Measurements from ENCODE around the gene ITCH.
"Not testable (repeated sequence)": the region's sequence is repeated elsewhere in the genome, so short reads cannot be mapped to it uniquely, and the experiment has no call there.

ITCH gene

DNA sequence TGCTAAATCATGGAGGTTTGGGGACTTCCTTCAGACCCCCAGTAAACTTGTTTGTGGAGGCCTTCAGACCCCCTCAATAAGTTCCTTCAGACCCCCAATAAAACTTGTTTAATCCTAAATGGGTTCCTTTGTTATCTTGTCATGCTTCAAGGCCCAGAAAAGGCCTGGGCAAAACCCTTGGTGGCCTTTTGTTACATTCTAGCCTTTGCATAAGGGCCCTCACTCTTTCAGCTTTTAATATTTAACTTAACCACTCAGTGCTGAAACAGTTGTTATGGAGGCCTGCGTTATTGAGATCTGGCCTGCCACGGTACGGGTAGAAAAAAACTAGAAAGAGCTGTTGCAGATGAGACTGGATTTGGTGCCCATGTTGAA is 148.8 kb downstream of the ITCH start:
- no peak for DNase-seq

DNA sequence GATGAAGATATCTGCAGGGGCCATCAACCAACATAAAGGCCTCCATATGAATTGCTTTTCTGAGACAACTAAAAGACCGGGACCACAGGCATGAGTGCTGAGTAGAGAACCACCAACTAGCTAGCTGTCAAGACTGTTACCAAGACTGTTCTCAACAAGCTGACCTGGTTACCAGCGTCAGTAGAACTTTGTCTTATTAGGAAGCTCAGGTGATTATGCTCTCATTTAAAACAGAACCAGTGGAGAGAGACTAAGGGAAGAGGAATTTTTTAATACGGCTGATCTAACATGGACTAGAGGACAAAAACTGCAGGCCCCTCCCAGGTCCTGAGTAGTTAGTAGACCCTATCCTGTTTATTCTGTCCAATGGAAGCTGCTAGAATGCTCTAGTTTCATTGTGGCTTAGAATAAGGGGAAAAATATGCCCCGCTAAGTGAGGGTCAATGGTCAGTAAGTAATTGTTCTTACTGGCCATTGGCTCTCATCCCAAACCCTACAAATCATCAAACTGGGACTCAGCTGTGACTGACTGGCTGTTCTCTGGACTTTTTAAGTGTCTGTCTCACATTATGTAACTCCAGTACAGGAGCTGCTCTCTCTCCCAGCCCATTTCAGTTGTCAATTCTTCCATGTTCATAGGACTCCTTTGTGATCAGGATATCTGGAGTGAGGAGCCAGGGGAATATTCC is 149.3 kb downstream of the ITCH start:
- DNase-seq = peak; percentile 23

DNA sequence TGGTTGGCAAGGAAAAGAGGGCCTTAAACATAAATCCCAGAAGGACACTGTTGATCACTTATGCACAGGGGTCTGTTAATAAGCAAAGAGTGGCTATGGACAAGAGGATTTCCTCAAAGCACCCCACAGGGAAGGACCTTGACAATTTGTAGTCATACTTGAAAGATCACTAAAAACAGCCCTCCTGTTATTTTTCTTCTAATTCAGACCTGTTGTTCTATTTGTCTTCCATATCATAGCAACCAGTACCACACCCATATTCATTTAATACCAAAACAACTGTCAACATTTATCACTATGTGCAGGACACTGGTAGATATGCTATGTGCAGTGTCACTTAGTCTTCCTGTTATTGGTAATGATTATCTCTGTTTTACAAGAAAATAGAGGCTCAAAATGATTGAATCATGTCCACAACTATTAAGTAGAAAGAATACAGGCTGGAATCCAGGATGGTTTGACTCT is 149.9 kb downstream of the ITCH start:
- no peak for DNase-seq

DNA sequence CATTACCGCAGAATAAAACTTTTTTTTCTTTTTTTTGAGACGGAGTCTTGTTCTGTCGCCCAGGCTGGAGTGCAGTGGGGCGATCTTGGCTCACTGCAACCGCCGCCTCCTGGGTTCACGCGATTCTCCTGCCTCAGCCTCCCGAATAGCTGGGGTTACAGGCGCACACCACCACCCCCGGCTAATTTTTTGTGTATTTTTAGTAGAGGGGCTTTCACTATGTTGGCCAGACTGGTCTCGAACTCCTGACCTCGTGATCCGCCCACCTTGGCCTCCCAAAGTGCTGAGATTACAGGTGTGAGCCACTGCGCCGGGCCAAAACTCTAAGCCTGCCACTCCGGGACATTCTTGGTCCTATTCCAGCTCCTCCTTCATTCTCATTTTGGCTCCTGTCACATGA is 151.0 kb downstream of the ITCH start:
- not testable (repeated sequence) for DNase-seq

DNA sequence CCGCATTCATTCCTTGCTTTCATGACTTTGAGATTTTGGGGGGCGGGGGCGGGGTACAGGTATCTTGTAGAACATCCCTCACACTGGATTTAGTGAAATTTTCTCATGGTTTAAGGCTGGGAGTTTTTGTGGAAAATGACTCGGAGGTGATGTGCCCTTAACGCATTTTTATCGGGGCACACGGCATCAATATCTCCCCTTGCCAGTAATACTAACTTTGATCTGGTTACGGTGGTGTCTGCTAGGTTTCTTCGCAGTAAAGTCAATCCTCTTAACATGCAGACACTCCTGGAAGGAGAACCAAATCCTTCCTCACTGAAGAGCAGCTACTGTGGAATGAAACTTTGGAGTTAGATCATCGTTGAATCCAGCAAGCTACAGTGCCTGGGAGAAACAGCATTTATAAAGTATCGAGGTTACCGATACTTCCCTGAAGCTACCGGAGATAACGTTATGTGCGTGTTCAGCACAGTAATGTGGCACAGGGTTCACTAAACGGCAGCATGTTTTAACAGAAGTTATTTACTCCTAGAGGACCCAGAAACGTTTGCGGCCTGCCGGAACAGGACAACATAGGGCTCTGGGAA is 151.9 kb downstream of the ITCH start:
- DNase-seq = no peak

DNA sequence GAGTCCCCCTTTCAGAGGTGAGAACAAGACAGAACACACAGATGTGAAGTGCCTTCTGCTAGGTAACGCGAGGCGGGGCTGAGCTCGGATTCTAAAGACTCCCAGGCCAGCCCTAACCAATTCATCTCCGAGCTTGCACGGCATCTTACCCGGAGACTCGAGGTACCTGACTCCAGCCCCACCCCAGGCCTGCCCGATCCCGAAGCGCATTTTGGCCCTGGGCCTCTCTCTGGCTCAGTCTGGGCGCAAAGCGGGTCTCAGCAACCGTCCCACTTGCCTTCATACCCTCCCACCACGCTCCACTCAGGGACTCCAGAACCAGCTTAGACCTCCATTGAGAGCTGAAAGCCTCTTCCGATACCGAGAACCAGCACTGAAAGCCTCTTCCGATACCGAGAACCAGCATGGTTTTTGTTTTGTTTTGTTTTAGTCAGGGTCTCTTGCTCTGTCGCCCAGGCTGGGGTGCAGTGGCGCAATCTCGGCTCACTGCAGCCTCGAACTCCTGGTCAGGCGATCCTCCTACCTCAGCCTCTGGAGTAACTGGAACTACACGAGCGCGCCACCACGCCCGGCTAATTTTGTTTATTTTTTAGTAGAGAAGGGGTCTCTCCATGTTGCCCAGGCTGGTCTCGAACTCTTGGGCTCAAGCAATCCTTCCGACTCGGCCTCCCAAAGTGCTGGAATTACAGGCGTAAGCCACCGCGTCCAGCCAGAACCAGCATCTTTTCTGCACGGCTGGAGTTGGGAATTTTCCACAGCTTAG is 152.6 kb downstream of the ITCH start:
- DNase-seq = peak; percentile 74

DNA sequence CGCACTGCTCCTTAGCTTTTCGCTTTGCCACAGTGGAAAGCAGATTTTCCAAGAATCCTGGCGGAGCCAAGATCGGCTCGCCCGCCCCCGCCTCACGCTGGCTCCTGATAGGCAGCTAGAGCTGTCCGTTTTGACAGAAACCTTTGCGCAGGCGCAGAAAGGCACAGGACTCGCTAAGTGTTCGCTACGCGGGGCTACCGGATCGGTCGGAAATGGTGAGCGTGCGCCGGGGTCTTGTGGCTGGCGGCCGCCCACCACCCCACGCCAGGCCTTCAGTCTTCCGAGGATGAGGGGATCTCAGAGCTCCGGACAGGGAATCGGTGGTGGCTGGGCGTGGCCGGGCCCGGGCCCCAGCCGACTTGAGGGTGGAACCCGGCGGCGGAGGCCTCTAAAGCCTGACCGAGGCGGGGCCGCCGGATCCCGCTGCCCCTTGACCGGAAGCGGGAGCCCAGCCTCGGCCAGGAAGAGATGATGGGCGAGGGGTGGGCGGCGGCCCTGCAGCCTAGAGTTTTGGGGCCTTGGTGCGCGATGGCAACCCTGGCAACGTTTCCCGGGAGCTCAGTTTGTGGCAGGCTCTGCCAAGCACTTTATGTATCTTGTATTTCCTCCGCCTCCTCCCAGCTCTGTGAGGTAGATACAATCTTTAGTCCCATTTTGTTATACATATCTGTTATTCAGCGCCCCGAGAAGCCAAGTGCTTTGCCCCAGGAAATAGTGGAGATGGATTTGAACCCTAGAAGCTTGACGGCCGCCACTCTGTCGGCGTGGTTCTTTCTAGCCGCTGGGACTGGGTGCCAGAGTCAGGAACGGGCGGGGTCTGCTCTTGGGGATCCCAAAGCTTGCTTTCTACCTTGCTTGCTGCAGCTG is 153.4 kb downstream of the ITCH start, which contains the start of gene DYNLRB1:
TSS of gene DYNLRB1 (plus strand) at position 176 of the 867 bp plus-strand sequence. CDS start at position 213, 37 bp downstream.
- peak; percentile 99 for DNase-seq

DNA sequence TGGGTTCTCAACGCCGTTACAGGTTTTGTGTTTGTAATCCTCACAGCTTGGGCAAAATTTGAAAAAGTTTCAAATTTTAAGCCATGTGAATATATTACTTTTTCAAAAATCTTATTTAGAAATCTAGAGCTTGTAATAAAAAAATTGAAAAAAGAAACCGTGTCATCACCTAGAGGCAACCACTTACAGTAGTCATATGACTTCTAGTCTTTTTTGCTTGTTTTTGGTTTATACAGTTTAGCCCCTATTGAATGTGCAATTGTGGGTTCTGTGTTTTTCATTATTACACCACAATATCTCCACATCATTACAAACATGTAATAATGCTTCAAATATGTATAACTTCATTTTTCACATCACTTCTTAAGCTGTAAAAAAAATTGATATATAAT is 154.0 kb downstream of the ITCH start:
- no peak for DNase-seq

DNA sequence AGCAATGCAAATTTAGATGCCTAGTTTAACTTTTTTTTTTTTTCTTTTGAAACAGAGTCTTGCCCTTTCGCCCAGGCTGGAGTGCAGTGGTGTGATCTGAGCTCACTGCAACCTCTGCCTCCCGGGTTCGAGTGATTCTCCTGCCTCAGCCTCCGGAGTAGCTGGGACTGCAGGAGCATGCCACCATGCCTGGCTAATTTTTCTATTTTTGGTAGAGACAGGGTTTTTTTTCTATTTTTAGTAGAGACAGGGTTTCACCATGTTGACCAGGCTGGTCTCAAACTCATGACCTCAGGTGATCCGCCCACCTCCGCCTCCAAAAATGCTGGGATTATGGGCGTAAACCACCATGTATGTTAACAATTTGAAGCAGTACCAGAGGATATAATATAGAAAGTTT is 155.8 kb downstream of the ITCH start:
- not testable (repeated sequence) for DNase-seq

DNA sequence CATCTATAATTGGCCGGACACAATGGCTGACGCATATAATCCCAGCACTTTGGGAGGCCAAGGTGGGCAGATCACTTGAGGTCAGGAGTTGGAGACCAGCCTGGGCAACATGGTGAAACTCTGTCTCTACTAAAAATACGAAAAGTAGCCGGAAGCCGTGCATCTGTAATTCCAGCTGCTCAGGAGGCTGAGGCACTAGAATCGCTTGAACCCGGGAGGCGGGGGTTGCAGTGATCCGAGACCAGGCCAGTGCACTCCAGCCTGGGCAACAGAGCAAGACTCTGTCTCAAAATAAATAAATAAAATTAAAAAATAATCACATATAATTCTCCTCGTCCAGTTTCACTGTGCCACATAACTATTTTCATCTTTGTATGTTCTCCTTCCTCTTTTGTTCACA is 156.8 kb downstream of the ITCH start:
- DNase-seq = not testable (repeated sequence)

DNA sequence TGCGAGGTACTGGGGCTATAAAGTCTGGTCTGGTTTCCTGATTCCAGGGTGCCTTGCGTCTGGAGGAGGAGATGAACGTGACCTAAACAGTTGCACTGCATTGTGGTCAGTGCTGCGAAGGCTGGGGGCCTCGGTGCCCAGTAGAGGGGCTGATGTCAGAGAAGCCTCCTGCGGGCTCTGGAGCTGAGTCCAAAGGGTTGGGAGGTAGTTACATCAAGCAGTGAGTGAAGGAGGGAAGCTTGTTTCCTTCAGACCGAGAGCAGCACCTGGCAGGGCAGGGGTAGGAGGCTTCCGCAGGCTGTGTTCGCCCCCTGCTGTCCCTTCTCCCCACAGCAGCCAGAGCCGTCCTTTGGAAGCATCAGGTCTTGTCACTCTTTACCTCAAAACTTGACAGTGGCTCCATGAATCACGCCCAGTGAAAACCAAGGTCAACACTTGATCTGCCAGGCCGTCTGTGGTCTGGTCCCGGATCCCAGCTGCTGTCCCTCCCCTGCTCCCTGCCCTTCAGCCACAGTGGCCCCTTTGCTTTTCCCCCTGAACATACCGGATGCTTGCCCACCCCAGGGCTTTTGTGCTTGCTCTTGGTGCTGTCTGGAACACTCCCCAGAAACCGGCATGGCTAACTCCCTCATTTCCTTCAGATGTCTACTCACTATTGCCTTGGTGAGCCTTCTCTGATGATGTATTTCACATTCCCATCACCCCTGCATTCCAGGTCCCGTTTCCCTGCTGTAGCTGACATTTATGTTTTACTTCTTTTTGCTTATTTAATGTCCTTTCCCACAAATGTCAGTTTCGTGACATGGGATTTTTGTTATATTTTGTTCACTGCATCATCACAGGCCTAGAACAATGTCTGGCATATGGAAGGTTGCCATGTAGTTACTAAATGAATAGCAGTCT is 160.1 kb downstream of the ITCH start:
- no peak for DNase-seq

DNA sequence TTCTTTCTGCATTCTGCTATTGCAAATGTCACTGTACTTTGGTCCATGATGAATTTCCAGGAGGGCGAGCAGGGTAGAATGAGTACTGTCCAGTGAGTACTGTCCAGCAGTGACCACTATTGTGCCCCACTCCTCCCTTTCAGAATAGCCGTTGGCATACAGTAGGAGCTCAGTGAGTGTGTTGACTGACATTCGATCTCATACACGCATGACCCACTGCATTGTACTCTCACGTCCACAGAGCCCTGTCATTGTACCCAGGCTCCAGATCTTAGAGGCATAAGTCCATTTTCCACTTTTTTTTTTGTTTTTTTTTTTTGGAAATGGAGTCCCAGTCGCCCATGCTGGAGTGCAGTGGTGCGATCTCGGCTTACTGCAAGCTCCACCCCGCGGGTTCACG is 161.4 kb downstream of the ITCH start:
- no peak for DNase-seq

DNA sequence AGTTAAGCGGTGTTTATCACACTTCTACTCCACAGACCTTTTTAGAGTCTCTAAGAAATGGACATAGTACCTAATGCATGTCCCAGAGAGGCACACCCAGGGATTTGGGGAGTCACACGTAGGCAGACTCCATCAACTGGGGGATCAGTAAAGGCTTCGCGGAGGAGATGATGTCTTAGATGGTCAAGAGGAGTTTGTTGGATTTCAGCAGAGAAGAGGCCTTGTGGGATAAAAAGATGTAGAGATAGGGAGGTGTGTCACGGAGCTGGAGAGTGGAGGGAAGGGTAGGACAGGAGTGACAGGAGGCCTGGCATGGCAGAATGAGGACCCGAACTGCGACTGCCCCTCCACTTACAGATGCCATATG is 162.3 kb downstream of the ITCH start:
- no peak for DNase-seq

DNA sequence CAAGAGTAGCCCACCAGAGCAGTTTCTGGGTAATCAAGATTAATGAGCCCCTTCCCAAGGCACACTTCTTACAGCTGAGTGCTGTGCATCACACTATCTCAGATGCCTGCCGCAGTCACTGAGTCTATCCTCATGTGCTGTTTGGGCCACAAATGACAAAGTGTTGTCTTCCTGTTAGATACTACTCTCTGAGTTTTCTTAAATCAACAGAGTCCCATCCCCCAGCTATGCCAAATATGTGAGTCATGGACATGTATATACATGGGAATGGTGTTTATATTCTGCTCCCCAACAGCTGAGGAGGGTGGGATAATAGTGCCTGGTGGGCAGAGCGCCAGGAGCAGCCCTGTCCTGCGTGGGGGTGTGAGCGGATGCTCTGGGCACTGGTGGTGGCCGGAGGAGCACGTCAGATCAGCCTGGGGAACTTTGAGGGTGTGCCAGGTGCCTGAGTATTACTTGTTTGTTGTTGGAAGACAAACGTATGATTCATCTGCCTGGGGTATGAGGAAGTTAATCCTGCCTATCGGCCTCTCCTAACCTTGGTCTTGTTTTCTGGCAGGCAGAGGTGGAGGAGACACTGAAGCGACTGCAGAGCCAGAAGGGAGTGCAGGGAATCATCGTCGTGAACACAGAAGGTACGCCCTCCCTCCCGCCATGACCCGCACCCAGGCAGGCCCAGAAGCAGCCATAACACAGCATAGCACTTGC is 162.8 kb downstream of the ITCH start:
- no peak for DNase-seq

DNA sequence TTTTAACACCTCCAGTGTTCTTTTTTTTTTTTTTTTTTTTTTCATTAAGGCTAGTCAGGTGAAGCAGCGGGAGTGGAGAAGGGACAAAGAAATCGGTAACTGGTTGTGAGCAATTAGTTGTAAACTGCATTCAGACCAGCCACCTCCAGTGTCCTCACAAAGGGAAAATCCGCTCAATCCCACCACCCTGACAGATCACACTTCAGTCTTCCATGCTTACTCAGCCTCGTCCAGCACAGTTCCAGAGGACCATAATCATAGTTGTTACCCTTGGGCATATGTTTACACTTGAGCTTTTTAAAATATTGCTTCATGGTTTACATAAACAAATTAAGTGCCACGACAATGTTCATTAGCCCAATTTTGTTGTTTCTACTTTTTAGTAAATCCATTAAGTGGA is 163.4 kb downstream of the ITCH start:
- no peak for DNase-seq

DNA sequence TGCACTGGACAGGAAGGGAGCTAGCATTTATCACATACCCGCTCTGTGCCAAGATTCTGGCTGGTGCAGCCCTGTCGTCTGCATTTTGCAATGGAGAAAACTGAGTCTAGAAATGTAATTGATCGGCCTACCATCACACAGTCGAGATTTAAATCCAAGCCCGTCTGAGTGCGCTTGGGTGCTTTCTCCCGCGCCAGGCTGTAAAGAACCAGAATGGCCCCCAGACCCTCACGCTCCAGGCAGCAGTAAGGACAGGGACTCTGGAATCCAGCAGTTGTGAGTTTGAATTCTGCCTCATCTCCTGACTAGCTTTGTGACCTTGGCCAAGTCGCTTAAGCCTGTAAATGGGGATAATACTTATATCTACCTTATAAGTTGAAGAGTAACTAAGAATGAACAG is 163.9 kb downstream of the ITCH start:
- DNase-seq = no peak

DNA sequence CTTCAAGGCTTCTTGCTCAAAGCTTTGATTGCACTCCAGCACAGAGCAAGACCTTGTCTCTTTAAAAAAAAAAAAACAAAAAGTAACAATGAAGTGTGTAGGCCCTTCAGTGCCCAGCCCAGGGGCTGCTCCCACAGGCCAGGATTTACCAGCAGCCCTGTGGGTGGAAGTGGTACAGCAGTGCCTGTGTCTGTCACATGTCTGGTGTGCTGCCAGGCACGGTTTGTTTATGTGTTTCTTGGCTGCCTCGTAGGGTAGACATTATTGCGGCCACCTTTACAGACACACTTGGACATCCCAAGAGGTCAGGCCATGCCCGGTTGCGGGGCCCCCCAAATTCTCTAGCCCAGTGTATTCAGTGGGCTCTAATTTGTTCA is 165.8 kb downstream of the ITCH start:
- DNase-seq = no peak

DNA sequence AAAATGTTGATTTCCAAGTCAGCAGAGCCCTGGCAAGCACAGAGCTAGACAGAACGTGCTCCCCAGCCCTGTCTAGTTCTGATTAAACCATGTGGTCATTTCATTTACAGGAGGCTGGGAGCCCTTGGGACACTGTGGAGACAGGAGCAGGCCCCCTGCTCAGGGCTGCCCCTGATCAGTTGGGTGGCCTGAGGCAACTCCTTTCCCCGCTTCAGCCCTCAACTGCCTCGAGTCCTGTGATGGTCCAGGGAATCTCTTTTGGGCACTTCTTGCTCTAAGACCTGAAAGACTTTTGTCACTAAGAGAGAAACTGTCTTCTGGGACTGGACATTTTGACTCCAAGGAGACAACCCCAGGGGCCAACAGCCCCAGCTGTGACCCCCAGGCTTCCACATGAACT is 166.7 kb downstream of the ITCH start:
- no peak for DNase-seq

DNA sequence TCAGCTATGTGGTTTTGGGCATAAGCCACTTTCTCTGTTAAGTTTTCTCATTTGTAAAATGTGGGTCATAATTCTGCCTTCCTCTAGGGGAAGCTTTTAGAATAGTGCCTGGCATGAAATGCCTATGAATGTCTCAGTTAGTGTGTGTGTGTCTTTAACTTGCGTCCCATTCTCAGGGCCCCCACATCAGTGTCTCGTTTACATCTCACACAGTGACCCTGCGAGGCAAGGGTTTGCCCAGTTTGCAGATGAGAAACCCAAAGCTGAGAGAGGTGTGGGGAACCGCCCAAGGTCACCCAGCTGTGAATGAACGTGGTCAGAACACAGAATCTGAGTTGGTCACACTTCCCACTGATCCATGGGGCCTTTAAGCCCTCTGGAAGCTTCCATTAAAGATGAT is 167.3 kb downstream of the ITCH start:
- no peak for DNase-seq

DNA sequence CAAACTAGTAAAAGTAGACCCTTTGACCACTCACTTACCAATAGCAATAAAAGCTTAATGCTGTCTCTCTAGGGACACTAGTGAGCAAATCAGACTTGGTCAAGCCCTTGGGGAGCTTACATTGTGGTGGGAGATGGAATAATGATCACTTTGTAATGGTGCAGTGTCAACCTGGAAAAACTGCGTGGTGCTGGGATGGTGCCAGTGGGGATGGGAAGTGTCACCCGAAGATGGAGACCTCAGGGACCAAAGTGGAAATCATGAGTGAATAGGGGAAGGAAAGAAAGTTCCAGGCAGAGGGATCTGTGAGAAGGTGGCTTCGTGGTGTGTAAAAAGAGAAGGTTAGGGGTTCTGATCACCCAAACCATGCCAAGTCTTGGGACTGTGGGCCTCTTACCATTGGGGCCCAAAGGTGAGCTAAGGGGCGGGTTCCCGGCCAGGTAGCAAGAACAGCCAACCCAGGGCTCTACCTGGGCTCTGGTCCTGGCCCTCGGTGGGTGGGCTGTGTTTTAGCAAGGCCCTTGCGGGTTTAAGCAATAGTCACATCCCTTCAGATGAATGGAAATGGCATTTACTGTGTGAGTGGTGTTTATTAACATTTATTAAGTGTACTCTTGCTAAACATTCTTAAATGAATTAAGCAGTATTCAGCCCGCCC is 168.7 kb downstream of the ITCH start:
- DNase-seq = no peak

Data from right kidney (tissue), 1 donor.